ENCODE measurements around the gene PPP1R9B.

PPP1R9B gene

GRCh38 chr17:50172130-50172529, 21.7 kb upstream of the PPP1R9B start:
- DNase-seq (ENCODE audit: low read depth): no peak

GRCh38 chr17:50171371-50172071, 21.0 kb upstream of the PPP1R9B start:
- DNase-seq (ENCODE audit: low read depth): no peak

- no peak for DNase-seq (ENCODE audit: low read depth)
Measured at GRCh38 chr17:50170662-50171370, 20.3 kb upstream of the PPP1R9B start.

GRCh38 chr17:50169881-50170459, 19.5 kb upstream of the PPP1R9B start:
- DNase-seq (ENCODE audit: low read depth): no peak

DNA sequence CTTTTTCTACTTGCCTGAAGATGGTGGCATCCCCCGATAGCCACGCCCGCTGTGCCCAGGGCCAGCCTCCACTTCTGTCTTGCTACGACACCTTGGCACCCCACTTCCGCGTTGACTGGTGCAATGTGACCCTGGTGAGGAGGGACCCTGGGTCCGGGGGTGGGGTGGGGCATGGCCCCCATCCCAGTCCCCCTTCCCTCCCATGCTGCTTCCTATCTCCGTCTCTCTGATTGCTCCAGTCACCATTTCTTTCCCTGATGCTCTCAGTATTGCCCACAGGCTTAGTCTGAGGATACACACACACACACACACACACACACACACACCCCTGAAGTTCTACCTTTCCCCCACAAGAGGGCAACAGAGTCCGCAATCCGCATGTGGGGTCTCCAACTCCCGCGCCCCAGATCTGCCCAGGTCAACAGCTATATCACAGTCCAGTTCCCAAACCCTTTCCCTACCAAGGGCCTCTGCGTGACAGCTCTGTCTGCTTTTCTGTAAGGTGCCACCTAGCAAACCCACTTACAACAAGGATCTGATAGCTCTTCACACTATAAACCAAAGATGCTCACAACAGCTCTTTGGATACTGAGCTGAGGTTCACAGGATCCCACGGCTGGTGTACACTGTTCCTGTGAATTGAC, 18.8 kb upstream of the PPP1R9B start:
- no peak for DNase-seq (ENCODE audit: low read depth)

DNA sequence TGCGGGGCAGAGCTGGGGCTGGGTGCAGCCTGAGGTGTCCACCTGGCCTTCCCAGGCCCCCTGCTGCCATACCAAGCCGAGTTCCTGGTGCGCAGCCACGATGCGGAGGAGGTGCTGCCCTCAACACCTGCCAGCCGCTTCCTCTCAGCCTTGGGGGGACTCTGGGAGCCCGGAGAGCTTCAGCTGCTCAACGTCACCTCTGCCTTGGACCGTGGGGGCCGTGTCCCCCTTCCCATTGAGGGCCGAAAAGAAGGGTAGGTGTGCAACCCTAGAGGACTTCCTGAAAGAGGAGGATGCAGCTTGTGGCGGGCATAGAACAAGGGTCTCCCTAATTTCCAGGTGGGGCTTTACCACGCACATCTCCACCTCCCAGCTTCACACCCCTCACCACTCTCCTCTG, 17.8 kb upstream of the PPP1R9B start:
- no peak for DNase-seq (ENCODE audit: low read depth)

GRCh38 chr17:50167371-50167770, 16.9 kb upstream of the PPP1R9B start:
- DNase-seq (ENCODE audit: low read depth): no peak

GRCh38 chr17:50166518-50167181, 16.2 kb upstream of the PPP1R9B start:
- DNase-seq (ENCODE audit: low read depth): no peak

- DNase-seq (ENCODE audit: low read depth): no peak
Measured at GRCh38 chr17:50165867-50166517, 15.5 kb upstream of the PPP1R9B start, which contains the start of gene SGCA. TSS of gene SGCA (plus strand) at chr17:50166005. CDS start at chr17:50166041, 36 bp downstream.

GRCh38 chr17:50165466-50165865, 15.0 kb upstream of the PPP1R9B start:
- DNase-seq (ENCODE audit: low read depth): no peak

GRCh38 chr17:50165066-50165465, 14.6 kb upstream of the PPP1R9B start:
- no peak for DNase-seq (ENCODE audit: low read depth)

GRCh38 chr17:50164697-50164988, 14.2 kb upstream of the PPP1R9B start:
- no peak for DNase-seq (ENCODE audit: low read depth)

DNA sequence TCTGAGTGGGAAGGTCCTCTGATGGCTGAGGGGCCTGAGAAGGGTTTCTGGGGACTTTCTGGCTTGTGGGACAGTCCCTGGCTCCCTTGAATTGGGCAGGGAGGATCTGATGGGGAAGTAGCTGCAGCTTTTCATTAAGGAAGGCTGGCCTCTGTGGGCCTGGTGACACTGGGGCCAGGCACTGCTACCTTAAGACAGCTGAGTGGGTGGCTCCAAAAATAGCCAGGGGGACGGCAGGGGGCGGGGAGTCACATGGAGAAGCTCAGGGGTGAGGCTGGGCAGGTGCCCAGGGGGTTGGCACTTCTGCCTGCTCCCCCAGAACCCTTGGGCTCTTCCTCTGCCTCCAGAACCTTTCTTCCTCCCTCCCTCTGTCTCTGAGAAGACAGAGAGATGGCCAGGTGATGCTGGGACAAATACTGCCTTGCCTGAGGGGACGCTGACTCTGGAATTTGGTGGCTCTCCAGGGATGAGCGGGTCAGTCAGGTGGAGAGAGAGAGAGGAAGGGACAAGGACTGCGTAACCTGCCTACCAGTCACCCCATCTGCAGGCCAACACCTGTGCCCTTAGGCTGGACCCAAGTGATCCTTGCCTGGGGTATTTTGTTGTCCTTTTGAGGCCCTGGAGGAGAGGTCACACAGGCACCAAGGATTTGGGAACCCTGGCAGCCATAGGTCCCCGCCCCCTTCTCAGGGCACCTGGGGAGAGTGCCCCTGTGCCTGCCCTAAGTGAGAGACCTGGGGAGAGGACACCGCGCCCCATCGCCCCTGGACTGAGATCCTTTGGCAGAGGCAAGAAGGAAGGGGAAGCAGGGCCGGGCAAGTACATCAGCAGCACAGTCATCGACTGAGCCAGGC, 13.6 kb upstream of the PPP1R9B start:
- no peak for DNase-seq (ENCODE audit: low read depth)

- DNase-seq (ENCODE audit: low read depth): no peak
Measured at GRCh38 chr17:50162466-50163254, 12.2 kb upstream of the PPP1R9B start.

GRCh38 chr17:50161911-50162288, 11.4 kb upstream of the PPP1R9B start:
- no peak for DNase-seq (ENCODE audit: low read depth)

DNA sequence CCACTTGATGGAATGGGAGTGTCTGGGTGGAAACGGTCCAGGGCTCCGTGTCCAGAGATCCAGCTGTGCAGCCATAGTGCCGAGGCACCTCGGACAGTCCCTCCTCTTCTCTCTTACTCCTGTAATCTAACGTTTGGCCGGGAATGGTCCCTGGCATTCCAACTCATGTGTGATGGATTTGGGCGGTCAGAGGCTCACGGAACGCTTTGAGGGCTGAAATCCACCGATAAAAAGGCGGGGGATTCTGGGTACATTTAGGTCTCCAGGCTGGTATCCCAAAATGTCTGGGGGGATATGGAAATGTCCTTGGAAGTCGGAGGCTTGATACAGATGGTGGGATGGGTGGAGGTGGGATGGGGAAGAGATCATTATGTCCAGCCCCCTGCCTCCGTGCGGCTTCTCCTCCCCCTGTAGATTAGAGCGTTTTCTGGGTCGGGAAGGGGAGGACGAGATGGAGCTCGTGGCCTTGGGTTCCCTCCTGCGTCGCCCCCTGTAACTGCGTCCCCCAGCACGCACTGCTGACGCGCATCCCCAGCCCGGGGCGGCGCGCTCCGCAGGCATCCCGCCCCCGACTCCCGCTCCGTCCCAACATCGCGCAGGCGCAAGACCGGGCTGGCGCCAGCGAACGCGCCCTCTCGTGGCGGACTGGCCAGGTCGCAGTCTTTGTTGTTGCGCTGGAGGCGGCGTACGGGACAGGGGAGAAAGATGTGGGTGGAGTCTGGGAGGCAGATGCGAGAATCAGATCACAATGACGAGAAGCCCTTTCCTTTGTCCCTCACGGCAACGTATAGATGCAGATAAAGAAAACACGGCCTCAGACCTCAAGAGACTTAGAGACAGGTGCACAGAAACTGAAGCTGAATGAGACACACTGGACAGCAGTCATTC, 10.8 kb upstream of the PPP1R9B start:
- DNase-seq (ENCODE audit: low read depth): no peak

GRCh38 chr17:50157891-50158290, 7.4 kb upstream of the PPP1R9B start:
- no peak for DNase-seq (ENCODE audit: low read depth)

DNA sequence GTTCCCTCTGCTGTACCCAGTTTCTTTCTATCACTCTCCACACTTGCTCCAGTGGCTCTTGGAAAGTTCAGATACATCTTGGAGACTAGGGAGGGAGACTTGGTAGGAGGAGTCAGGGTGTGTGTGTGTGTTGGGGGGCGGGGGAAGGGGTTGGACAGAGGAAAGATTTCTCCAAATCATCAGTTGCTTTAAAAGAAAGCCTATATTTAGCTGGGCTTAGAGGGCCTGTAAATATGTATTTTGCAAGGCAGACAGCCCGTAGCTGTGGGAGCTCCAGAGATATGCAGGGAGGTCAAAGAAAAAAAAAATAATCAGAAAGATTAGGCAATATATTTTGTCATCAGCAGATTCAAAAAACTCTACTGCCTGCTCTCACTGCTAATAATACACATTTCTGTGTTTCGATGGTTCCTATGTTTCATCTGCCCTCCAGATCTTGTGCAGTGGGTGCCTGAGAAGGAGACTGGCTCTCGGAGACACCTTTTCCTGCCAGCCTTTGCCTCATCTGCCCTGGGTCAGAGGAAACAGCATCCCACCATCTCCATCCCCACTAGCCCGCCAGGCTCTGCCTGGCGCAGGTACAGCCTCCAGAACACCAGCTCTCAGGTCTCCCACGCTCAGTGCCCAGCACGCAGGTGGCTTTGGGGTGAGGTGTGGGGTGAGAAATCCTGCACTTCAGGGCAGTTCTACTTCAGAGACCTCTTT, 4.8 kb upstream of the PPP1R9B start:
- no peak for DNase-seq (ENCODE audit: low read depth)

DNA sequence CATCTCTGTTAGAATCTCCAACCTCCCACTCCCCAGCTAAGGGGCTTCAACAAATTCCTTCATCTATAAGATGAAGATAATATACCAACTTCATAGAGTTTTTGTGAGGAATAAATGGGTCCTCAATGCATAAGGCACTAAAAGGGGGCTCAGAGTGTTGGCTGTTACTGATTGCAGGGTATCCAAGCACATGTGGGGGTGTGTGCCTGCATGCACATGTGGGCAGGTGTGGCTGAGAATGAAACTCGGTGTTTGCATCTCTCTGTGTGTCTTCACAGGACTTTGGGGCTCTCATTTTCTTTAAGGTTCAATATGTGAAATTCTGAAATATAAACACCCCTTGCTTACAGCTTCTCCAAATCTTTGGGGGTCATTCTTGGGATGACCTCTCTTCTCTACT, 4.1 kb upstream of the PPP1R9B start:
- DNase-seq (ENCODE audit: low read depth): no peak

All from GM04503 (cell line).